Osteocyte (in vitro differentiated cells): ENCODE measurements around the gene CDK5R2. TPM values are rescaled to one million over a fixed set of nuclear protein-coding genes. Genes with fewer than 3 reads are reported as not detected.

ENCODE experiments used
- DNase-seq: peaks from one replicate; pipeline ENCODE4 v3.0.0; 2021; ENCODE audit warnings: mixed read lengths; ENCODE audit not compliant: unreplicated experiment; ENCODE audit errors: extremely low spot score
- H3K27ac Mint-ChIP-seq: one replicate; pipeline ENCODE4 v1.8.0; 2021; ENCODE audit warnings: mild to moderate bottlenecking, mixed read lengths; ENCODE audit not compliant: unreplicated experiment
- H3K27me3 Mint-ChIP-seq: one replicate; pipeline ENCODE4 v1.8.0; 2021; ENCODE audit warnings: mixed read lengths; ENCODE audit not compliant: unreplicated experiment
- H3K36me3 Mint-ChIP-seq: one replicate; pipeline ENCODE4 v1.8.0; 2021; ENCODE audit warnings: mixed read lengths; ENCODE audit not compliant: unreplicated experiment
- H3K4me1 Mint-ChIP-seq: one replicate; pipeline ENCODE4 v1.8.0; 2021; ENCODE audit warnings: mixed read lengths; ENCODE audit not compliant: unreplicated experiment
- H3K4me3 Mint-ChIP-seq: one replicate; pipeline ENCODE4 v1.8.0; 2021; ENCODE audit warnings: mild to moderate bottlenecking, moderate library complexity, mixed read lengths; ENCODE audit not compliant: unreplicated experiment
- H3K9me3 Mint-ChIP-seq: one replicate; pipeline ENCODE4 v1.8.0; 2021; ENCODE audit warnings: mixed read lengths; ENCODE audit not compliant: unreplicated experiment
- CTCF ChIP-seq: fragments of 200-600 bp; sonication (generic); IDR thresholded peaks from 2 replicates; pipeline ENCODE4 v1.5.0; 2021; ENCODE audit warnings: antibody characterized with exemption, mild to moderate bottlenecking, moderate library complexity
- microRNA-seq: library from miRNA; unstranded; fragments of <30 nt; microRNA quantifications from one replicate; pipeline ENCODE4 v1.1.0, GENCODE V29; 2020; ENCODE audit not compliant: unreplicated experiment
- total RNA-seq: library from RNA; stranded (reverse); gene quantifications from 2 replicates; pipeline ENCODE4 v1.2.1, GENCODE V29; 2021

Gene CDK5R2
- total RNA-seq, 1 donor from 2014 or later = not detected

GRCh38 chr2:219003979-219004378, 44.5 kb downstream of the CDK5R2 start:
- no peak for DNase-seq
- H3K4me3 Mint-ChIP-seq = no peak overlapping the region
- no peak for TF ChIP-seq CTCF

GRCh38 chr2:219009294-219009693, 49.8 kb downstream of the CDK5R2 start:
- no peak for TF ChIP-seq CTCF
- no peak overlapping the region for H3K27ac Mint-ChIP-seq
- DNase-seq = no peak
- H3K4me1 Mint-ChIP-seq = no peaks in the 10 kb centered on the region
- H3K9me3 Mint-ChIP-seq = no peaks in the 10 kb centered on the region
- no peak overlapping the region for H3K4me3 Mint-ChIP-seq
- H3K36me3 Mint-ChIP-seq = no peaks in the 10 kb centered on the region
- H3K27me3 Mint-ChIP-seq = peaks cover 39% of the 10 kb centered on the region

More at GRCh38 chr2:219003979-219004378, 44.5 kb downstream of the CDK5R2 start:
- Mint-ChIP-seq H3K9me3 (no peaks in the 10 kb centered on the region), H3K36me3 (no peaks in the 10 kb centered on the region), H3K4me1 (peaks cover 4% of the 10 kb centered on the region), H3K27ac (no peak overlapping the region), H3K27me3 (peaks cover 56% of the 10 kb centered on the region)

GRCh38 chr2:219010162-219010756, 50.8 kb downstream of the CDK5R2 start:
- Mint-ChIP-seq H3K4me1 (no peaks in the 10 kb centered on the region), H3K36me3 (no peaks in the 10 kb centered on the region), H3K9me3 (no peaks in the 10 kb centered on the region), H3K27ac (no peak overlapping the region), H3K4me3 (no peak overlapping the region), H3K27me3 (peaks cover 31% of the 10 kb centered on the region)
- no peak for DNase-seq
- peak; percentile 37 for TF ChIP-seq CTCF

- no peak overlapping the region for H3K4me3 Mint-ChIP-seq
- no peaks in the 10 kb centered on the region for H3K4me1 Mint-ChIP-seq
- DNase-seq = no peak
- no peak overlapping the region for H3K27ac Mint-ChIP-seq
- no peaks in the 10 kb centered on the region for H3K9me3 Mint-ChIP-seq
- TF ChIP-seq CTCF = no peak
- peaks cover 25% of the 10 kb centered on the region for H3K27me3 Mint-ChIP-seq
- H3K36me3 Mint-ChIP-seq = no peaks in the 10 kb centered on the region
Measured at GRCh38 chr2:219010873-219011272, 51.4 kb downstream of the CDK5R2 start.

Small RNAs within 50 kb of the gene (microRNA-seq; reads per million reads assigned to microRNA genes)
- 13.2 reads per million, percentile 21 among the genes with 10 or more reads in this experiment for gene MIR375

Other genes starting within 250 kb of the CDK5R2 start
- gene TTLL4, start 248.8 kb upstream of the CDK5R2 start, total RNA-seq = 23.7 and 28.6 TPM in 2 replicates
- gene CYP27A1, start 177.5 kb upstream of the CDK5R2 start, total RNA-seq = 3.2 and 4.1 TPM in 2 replicates
- gene PRKAG3, start 127.9 kb upstream of the CDK5R2 start, total RNA-seq = not detected in 2 replicates
- 0.42 and 0.64 TPM in 2 replicates for gene WNT6, start 99.9 kb upstream of the CDK5R2 start, total RNA-seq
- gene WNT10A, start 78.8 kb upstream of the CDK5R2 start, total RNA-seq = not detected in 2 replicates
- gene FEV, start 25.5 kb downstream of the CDK5R2 start, total RNA-seq = not detected in 2 replicates
- gene CRYBA2, start 33.8 kb downstream of the CDK5R2 start, total RNA-seq = not detected in 2 replicates
- not detected in 2 replicates for gene CFAP65, start 81.8 kb downstream of the CDK5R2 start, total RNA-seq
- 0.18 TPM in 1 of 2 replicates, not detected in the other for gene IHH, start 101.3 kb downstream of the CDK5R2 start, total RNA-seq
- gene NHEJ1, start 201.1 kb downstream of the CDK5R2 start, total RNA-seq = 18.0 and 19.3 TPM in 2 replicates
- gene SLC23A3, start 210.4 kb downstream of the CDK5R2 start, total RNA-seq = 2.8 and 5.2 TPM in 2 replicates
- gene CNPPD1, start 217.3 kb downstream of the CDK5R2 start, total RNA-seq = 42.8 and 45.7 TPM in 2 replicates
- gene RETREG2, start 218.6 kb downstream of the CDK5R2 start, total RNA-seq = 101 and 110 TPM in 2 replicates
- gene ZFAND2B, start 247.1 kb downstream of the CDK5R2 start, total RNA-seq = 30.0 and 31.4 TPM in 2 replicates